Globus pallidus (tissue), 1 donor: ENCODE results near the gene AP5Z1.

Experiments used
- DNase-seq: peaks from one replicate; pipeline ENCODE4 v3.0.0-alpha.2; 2015; ENCODE audit warnings: low spot score

AP5Z1 gene

GRCh38 chr7:4766666-4767519, 8.5 kb upstream of the AP5Z1 start:
- no peak for DNase-seq

GRCh38 chr7:4768597-4769569, 6.5 kb upstream of the AP5Z1 start:
- no peak for DNase-seq

- DNase-seq, result no peak
These were observed 5.7 kb upstream of the AP5Z1 start for GRCh38 chr7:4769761-4770160.

GRCh38 chr7:4770886-4771285, 4.5 kb upstream of the AP5Z1 start:
- no peak for DNase-seq

- no peak for DNase-seq
These were observed 3.7 kb upstream of the AP5Z1 start for GRCh38 chr7:4771737-4772136.

- no peak for DNase-seq
These were observed 3.1 kb upstream of the AP5Z1 start for GRCh38 chr7:4772306-4772705.

- DNase-seq, result no peak
These were observed 1.4 kb upstream of the AP5Z1 start for GRCh38 chr7:4774007-4774406.

GRCh38 chr7:4774658-4775249, 669 bp upstream of the AP5Z1 start:
- no peak for DNase-seq

- no peak for DNase-seq
These were observed 613 bp downstream of the AP5Z1 start for GRCh38 chr7:4775848-4776623.

- DNase-seq, result no peak
These were observed 3.7 kb downstream of the AP5Z1 start for GRCh38 chr7:4779118-4779517.

- DNase-seq, result no peak
These were observed 6.1 kb downstream of the AP5Z1 start for GRCh38 chr7:4781366-4782069.

GRCh38 chr7:4782333-4783291, 7.2 kb downstream of the AP5Z1 start:
- no peak for DNase-seq

- no peak for DNase-seq
These were observed 7.8 kb downstream of the AP5Z1 start for GRCh38 chr7:4783292-4783652.

GRCh38 chr7:4783762-4784351, 8.4 kb downstream of the AP5Z1 start:
- DNase-seq, result no peak

- no peak for DNase-seq
These were observed 9.4 kb downstream of the AP5Z1 start for GRCh38 chr7:4784799-4785198.

- DNase-seq, result no peak
These were observed 9.9 kb downstream of the AP5Z1 start for GRCh38 chr7:4785371-4785770.

GRCh38 chr7:4786015-4786414, 10.6 kb downstream of the AP5Z1 start:
- DNase-seq, result no peak

- no peak for DNase-seq
These were observed 12.1 kb downstream of the AP5Z1 start for GRCh38 chr7:4787541-4787940.

GRCh38 chr7:4787947-4788626, 12.7 kb downstream of the AP5Z1 start:
- DNase-seq, result no peak
